Gastrocnemius medialis (tissue), 4 donors: ENCODE data around the gene GSPT2. TPM values are rescaled to one million over a fixed set of nuclear protein-coding genes. Genes with fewer than 3 reads are reported as not detected.

Experiments
- ATAC-seq, 2 donors: fragments of 150-250 bp; one replicate each; pipeline ENCODE4 v1.9.1; 2016
- DNase-seq, 2 donors: peaks; one replicate each; pipeline ENCODE4 v3.0.0-alpha.2; 2019
- H3K27ac ChIP-seq, 4 donors: fragments of 200-600 bp; sonication (generic); 1 replicate in 1 of 4; 2 replicates in 3 of 4; pipeline ENCODE4 v1.5.1; 2016 to 2018; ENCODE audit warnings: mild to moderate bottlenecking in 2 of 4, moderate library complexity in 1 of 4
- H3K27me3 ChIP-seq, 3 donors: fragments of 200-600 bp; sonication (generic) in 2 of 3; 1 replicate in 1 of 3; 2 replicates in 2 of 3; pipeline versions ENCODE4 v1.5.1 to v1.6.0; 2016 to 2019; ENCODE audit warnings: mild to moderate bottlenecking in 1 of 3, moderate library complexity in 1 of 3
- H3K36me3 ChIP-seq, 2 donors: fragments of 200-600 bp; sonication (generic) in 1 of 2; one replicate each; pipeline ENCODE4 v1.5.1; 2017 to 2018
- H3K4me1 ChIP-seq, 2 donors: fragments of 200-600 bp; sonication (generic) in 1 of 2; one replicate each; pipeline ENCODE4 v1.5.1; 2016 to 2017; ENCODE audit warnings: mild to moderate bottlenecking in 2 of 2
- H3K4me3 ChIP-seq, 4 donors: fragments of 200-600 bp; sonication (generic) in 3 of 4; 1 replicate in 1 of 4; 2 replicates in 3 of 4; pipeline ENCODE4 v1.5.1; 2016 to 2019; ENCODE audit warnings: mild to moderate bottlenecking in 2 of 4
- H3K9me3 ChIP-seq, 3 donors: fragments of 200-600 bp; sonication (generic) in 2 of 3; 1 replicate in 1 of 3; 2 replicates in 2 of 3; pipeline ENCODE4 v1.5.1; 2016 to 2019
- POLR2A ChIP-seq, 2 donors: fragments of 450-650 bp; IDR thresholded peaks; one replicate each; pipeline ENCODE4 v1.6.1; 2017; ENCODE audit warnings: antibody characterized with exemption in 2 of 2, mild to moderate bottlenecking in 2 of 2, moderate library complexity in 2 of 2
- in situ Hi-C, 4 donors: fragments of 200-750 bp; cut with MboI; loops; one replicate each; pipeline versions ENCODE4 v1.15.0 to v1.8.0; 2017; ENCODE audit warnings: low sequenced_read_pairs in 4 of 4
- intact Hi-C: fragments of 100-400 bp; cut with DNase I; formaldehyde crosslinking; loops from one replicate; pipeline ENCODE4 v1.15.1; 2023; ENCODE audit warnings: low total_unique reads
- total RNA-seq, 4 donors: library from RNA; depleted of rRNA; stranded (reverse); fragments of >200 nt; gene quantifications; one replicate each; pipeline versions ENCODE4 v1.1.0 to v1.2.3, GENCODE V29; 2016
- TF ChIP-seq, protein P1 (sequence below), 5 experiments: fragments of 450-650 bp in 3 of 5; fragments of 200-600 bp in 2 of 5; sonication (generic) in 2 of 5; IDR thresholded peaks in 4 of 5; conservative IDR thresholded peaks in 1 of 5; 1 replicate in 4 of 5; 2 replicates in 1 of 5; pipeline ENCODE4 v1.5.1; 2016 to 2019; ENCODE audit warnings: antibody characterized with exemption in 5 of 5, mild to moderate bottlenecking in 3 of 5, moderate library complexity in 3 of 5

The GSPT2 gene
- total RNA-seq, 4 donors from 2014 or later, result 1.4 to 2.8 (median 1.8) TPM

DNA sequence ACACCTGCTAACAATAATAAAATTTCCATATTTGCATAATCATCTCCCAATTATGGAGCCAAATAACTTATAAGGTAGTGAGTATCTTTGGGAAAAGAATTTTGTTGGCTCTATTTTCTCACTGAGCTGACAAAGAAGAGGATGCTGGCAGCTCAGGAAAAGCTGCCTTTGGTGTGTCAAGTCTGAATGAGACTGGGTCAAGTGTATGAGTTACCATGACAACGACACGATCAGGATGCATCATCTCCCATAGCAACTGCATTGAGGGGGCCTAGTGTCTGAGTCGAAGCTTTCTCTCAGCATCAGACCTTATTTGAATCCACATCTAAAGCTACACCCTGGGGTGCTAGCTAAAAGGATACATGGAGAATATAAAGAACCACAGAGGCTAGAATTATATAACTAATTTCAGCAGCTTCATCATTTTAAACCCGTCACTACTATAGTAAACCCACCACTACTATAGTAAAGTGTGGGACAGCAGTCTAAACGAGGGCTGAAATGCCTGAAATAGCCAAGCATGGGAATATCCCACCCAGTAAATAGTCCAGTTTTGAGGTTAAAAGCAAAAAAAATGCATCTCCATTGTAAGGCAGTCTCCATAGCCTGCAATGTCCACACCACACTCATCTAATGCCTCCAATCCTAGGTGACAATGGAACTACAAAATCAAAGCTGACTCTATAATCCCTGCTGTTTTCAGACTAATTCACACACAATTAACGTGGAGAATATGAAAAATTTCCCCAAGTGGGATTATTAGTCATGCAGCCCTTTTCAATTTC, 16.0 kb downstream of the GSPT2 start:
- H3K4me1 ChIP-seq, result no peaks in the 10 kb centered on the region
- DNase-seq (no peak), ATAC-seq (no peak)
- no peaks in the 10 kb centered on the region for H3K36me3 ChIP-seq
- in situ Hi-C loops (no loop called here), intact Hi-C loops (no loop called here)
- no peaks in the 10 kb centered on the region for H3K9me3 ChIP-seq
- TF ChIP-seq POLR2A (IDR thresholded peaks at IDR 0.05), result no peak
- TF ChIP-seq, protein P1, sequence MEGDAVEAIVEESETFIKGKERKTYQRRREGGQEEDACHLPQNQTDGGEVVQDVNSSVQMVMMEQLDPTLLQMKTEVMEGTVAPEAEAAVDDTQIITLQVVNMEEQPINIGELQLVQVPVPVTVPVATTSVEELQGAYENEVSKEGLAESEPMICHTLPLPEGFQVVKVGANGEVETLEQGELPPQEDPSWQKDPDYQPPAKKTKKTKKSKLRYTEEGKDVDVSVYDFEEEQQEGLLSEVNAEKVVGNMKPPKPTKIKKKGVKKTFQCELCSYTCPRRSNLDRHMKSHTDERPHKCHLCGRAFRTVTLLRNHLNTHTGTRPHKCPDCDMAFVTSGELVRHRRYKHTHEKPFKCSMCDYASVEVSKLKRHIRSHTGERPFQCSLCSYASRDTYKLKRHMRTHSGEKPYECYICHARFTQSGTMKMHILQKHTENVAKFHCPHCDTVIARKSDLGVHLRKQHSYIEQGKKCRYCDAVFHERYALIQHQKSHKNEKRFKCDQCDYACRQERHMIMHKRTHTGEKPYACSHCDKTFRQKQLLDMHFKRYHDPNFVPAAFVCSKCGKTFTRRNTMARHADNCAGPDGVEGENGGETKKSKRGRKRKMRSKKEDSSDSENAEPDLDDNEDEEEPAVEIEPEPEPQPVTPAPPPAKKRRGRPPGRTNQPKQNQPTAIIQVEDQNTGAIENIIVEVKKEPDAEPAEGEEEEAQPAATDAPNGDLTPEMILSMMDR (IDR thresholded peaks at IDR 0.05 in 4 of 5, conservative IDR thresholded peaks at IDR 0.05 in 1 of 5), result no peak
- H3K27me3 ChIP-seq, result peaks cover 0 to 4% (median 0%) of the 10 kb centered on the region in 3 donors
- no peak overlapping the region for H3K4me3 ChIP-seq
- no peak overlapping the region for H3K27ac ChIP-seq

DNA sequence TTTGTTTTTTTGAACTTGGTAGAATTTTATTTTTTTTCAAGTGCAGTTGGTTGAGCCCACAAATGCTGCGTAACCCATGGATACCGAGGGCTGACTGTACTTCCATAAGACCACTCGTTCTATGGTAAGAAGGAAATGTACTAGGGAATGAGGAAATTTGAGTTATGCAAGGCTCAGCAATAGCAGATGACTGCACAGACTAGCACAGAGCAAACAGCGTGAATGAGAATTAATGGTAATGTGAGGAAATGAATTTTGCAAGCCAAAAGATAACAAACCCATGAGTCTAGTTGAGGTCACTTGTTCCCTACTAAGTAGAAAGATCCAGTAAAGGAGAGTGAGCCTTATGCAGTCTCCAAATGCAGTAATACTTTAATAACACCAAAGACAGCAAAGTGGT, 17.4 kb downstream of the GSPT2 start:
- ATAC-seq, result no peak
- Histone ChIP-seq H3K27ac (no peak overlapping the region), H3K4me3 (no peak overlapping the region), H3K9me3 (no peaks in the 10 kb centered on the region), H3K27me3 (peaks cover 0 to 2% (median 0%) of the 10 kb centered on the region in 3 donors), H3K4me1 (no peaks in the 10 kb centered on the region), H3K36me3 (no peaks in the 10 kb centered on the region)
- intact Hi-C loops (no loop called here), in situ Hi-C loops (no loop called here)
- no peak for DNase-seq
- no peak for TF ChIP-seq POLR2A (IDR thresholded peaks at IDR 0.05)

DNA sequence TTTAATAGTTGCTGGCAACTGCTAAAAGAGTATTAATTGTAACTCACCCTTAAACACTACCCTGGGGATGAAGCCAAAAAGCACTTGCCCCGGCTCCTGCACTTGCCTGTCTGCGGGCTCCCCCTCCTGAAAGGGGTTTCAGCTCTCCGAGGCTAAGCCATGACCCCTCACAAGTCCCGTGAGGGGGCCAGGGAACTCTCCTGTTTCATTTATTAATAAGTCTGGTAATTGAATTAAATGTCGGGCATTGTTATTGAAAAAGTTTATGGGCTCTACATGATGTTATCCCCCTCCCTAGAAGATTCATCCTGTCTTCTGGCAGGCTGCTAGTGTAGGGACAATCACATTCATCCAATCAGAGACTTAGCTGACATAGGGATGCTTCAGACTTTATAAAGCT, 23.3 kb downstream of the GSPT2 start:
- Histone ChIP-seq H3K9me3 (no peaks in the 10 kb centered on the region), H3K4me1 (no peaks in the 10 kb centered on the region), H3K36me3 (no peaks in the 10 kb centered on the region), H3K4me3 (no peak overlapping the region), H3K27me3 (peaks cover 0 to 4% (median 0%) of the 10 kb centered on the region in 3 donors), H3K27ac (no peak overlapping the region)
- intact Hi-C loops (no loop called here), in situ Hi-C loops (no loop called here)
- ATAC-seq, result no peak
- TF ChIP-seq POLR2A (IDR thresholded peaks at IDR 0.05), result no peak
- no peak for DNase-seq

DNA sequence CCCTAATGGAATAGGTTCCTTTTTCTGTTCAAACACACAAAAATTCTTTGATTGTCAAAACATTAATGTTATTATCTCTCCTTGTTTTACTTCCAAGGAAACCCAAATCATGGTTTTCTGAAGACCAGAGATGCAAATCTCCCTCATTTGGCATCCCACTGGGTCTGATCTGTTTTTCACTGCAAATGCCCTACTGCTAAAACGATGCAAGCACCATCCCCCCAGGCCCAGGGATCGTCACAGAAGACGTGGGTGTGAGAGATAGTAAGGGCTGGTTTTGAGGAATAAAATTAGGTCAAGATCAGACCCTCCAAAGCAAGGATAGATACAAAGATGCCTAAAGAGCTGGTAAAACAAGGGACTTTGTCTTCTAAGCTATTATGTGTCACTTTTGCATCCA, 33.6 kb downstream of the GSPT2 start:
- Histone ChIP-seq H3K4me1 (no peaks in the 10 kb centered on the region), H3K36me3 (no peaks in the 10 kb centered on the region), H3K9me3 (no peaks in the 10 kb centered on the region), H3K27ac (no peak overlapping the region), H3K27me3 (no peaks in the 10 kb centered on the region), H3K4me3 (no peak overlapping the region)
- TF ChIP-seq, protein P1 (IDR thresholded peaks at IDR 0.05 in 4 of 5, conservative IDR thresholded peaks at IDR 0.05 in 1 of 5), result no peak
- no peak for TF ChIP-seq POLR2A (IDR thresholded peaks at IDR 0.05)
- ATAC-seq, result no peak
- in situ Hi-C loops (no loop called here), intact Hi-C loops (no loop called here)
- no peak for DNase-seq

DNA sequence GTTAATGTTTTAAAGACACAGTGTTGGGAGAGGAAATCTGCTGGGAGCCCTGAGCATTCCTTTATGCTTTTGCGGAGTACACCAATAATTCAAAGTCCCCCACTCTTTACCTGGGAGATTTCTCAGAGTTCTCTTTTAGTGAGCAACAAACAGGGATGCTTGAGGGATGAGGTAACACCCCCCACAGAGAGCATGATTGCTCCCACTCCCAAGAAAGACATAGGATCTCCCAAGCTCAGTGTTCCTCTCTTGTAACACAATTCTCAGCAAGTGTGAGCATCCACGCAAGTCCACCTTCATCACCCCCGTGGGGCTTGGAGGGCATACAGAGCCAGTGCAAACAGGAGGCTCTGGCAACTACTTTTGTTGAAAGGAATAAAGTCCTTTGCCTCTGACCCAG, 36.1 kb downstream of the GSPT2 start:
- DNase-seq (no peak), ATAC-seq (no peak)
- Histone ChIP-seq H3K36me3 (no peaks in the 10 kb centered on the region), H3K4me1 (no peaks in the 10 kb centered on the region), H3K27ac (no peak overlapping the region), H3K27me3 (peaks cover 0 to 3% (median 0%) of the 10 kb centered on the region in 3 donors), H3K4me3 (no peak overlapping the region), H3K9me3 (no peaks in the 10 kb centered on the region)
- intact Hi-C loops (no loop called here), in situ Hi-C loops (no loop called here)
- TF ChIP-seq, protein P1 (IDR thresholded peaks at IDR 0.05 in 4 of 5, conservative IDR thresholded peaks at IDR 0.05 in 1 of 5), result no peak
- TF ChIP-seq POLR2A (IDR thresholded peaks at IDR 0.05), result no peak
